RWPE2 (cell line): Measurements from ENCODE around the gene PLCD1.
A peak's percentile ranks its signal among the peaks of the same experiment; 100 is the strongest.
"Not testable (repeated sequence)": the region's sequence is repeated elsewhere in the genome, so short reads cannot be mapped to it uniquely, and the experiment has no call there.

Source experiments
- ATAC-seq: fragments of 200-7000 bp; cut with Tn5 transposase; 3 replicates; pipeline ENCODE4 v1.9.1; 2021; ENCODE audit warnings: low read depth
- DNase-seq: peaks from one replicate; pipeline ENCODE4 v3.0.0-alpha.2; 2020; ENCODE audit warnings: low spot score
- H3K27ac ChIP-seq: fragments of 450-650 bp; 2 replicates; pipeline ENCODE4 v1.5.1; 2017; ENCODE audit warnings: mild to moderate bottlenecking; ENCODE audit not compliant: poor library complexity, severe bottlenecking
- H3K27me3 ChIP-seq: fragments of 250-450 bp; sonication (Bioruptor Pico); 2 replicates; pipeline ENCODE4 v1.5.1; 2021; ENCODE audit warnings: mild to moderate bottlenecking, moderate library complexity; ENCODE audit not compliant: insufficient read depth, poor library complexity, severe bottlenecking
- H3K36me3 ChIP-seq: fragments of 250-450 bp; sonication (Bioruptor Pico); 2 replicates; pipeline ENCODE4 v1.5.1; 2020; ENCODE audit warnings: low read depth, mild to moderate bottlenecking, moderate library complexity
- H3K4me1 ChIP-seq: fragments of 250-450 bp; sonication (Bioruptor Pico); 2 replicates; pipeline ENCODE4 v1.5.1; 2021; ENCODE audit warnings: mild to moderate bottlenecking, moderate library complexity; ENCODE audit not compliant: insufficient read depth, poor library complexity, severe bottlenecking
- H3K4me3 ChIP-seq: fragments of 250-450 bp; sonication (Bioruptor Pico); 2 replicates; pipeline ENCODE4 v1.5.1; 2021; ENCODE audit warnings: mild to moderate bottlenecking, moderate library complexity; ENCODE audit not compliant: severe bottlenecking
- H3K9me3 ChIP-seq: fragments of 250-450 bp; sonication (Bioruptor Pico); 2 replicates; pipeline ENCODE4 v1.5.1; 2021; ENCODE audit warnings: mild to moderate bottlenecking, moderate library complexity; ENCODE audit not compliant: severe bottlenecking
- CTCF ChIP-seq: fragments of 450-650 bp; IDR thresholded peaks from one replicate; pipeline ENCODE4 v1.5.1; 2017; ENCODE audit warnings: mild to moderate bottlenecking, moderate library complexity; ENCODE audit not compliant: poor library complexity, severe bottlenecking

The PLCD1 gene

GRCh38 chr3:38029400-38030125, at the start of gene PLCD1:
PLCD1 (minus strand) TSS chr3:38029642; CDS start chr3:38029539, 103 bp downstream.
- Histone ChIP-seq H3K4me1 (peaks cover 27% of the 10 kb centered on the region), H3K4me3 (peak within 1 kb of the TSS; percentile 52), H3K9me3 (no peaks in the 10 kb centered on the region), H3K27me3 (no peaks in the 10 kb centered on the region), H3K36me3 (no peaks in the 10 kb centered on the region), H3K27ac (peak within 1 kb of the TSS; percentile 81)
- no peak for TF ChIP-seq CTCF
- no peak for DNase-seq
- peak; percentile 7; the same call in 2 of the 3 replicates for ATAC-seq

GRCh38 chr3:38077073-38077472, 47.6 kb upstream of the PLCD1 start:
- H3K4me1 ChIP-seq, H3K36me3 ChIP-seq, DNase-seq, ATAC-seq, H3K4me3 ChIP-seq, H3K27me3 ChIP-seq, H3K9me3 ChIP-seq, H3K27ac ChIP-seq: not testable (repeated sequence)

GRCh38 chr3:38070013-38070412, 40.6 kb upstream of the PLCD1 start:
- Histone ChIP-seq H3K9me3 (no peaks in the 10 kb centered on the region), H3K27me3 (no peaks in the 10 kb centered on the region), H3K27ac (no peak overlapping the region), H3K36me3 (no peaks in the 10 kb centered on the region), H3K4me3 (no peak overlapping the region), H3K4me1 (no peaks in the 10 kb centered on the region)
- TF ChIP-seq CTCF = no peak
- no peak for ATAC-seq
- DNase-seq = no peak

- DNase-seq = no peak
- no peaks in the 10 kb centered on the region for H3K4me1 ChIP-seq
- no peak overlapping the region for H3K4me3 ChIP-seq
- 0 out of 3 replicates have a peak, but pooled peaks have one; percentile 40 for ATAC-seq
- no peaks in the 10 kb centered on the region for H3K36me3 ChIP-seq
- H3K27ac ChIP-seq = no peak overlapping the region
- no peaks in the 10 kb centered on the region for H3K9me3 ChIP-seq
- TF ChIP-seq CTCF = no peak
- no peaks in the 10 kb centered on the region for H3K27me3 ChIP-seq
These were observed 38.2 kb upstream of the PLCD1 start for GRCh38 chr3:38067508-38068233.

- not testable (repeated sequence) for H3K4me1 ChIP-seq, DNase-seq, H3K9me3 ChIP-seq, H3K36me3 ChIP-seq, H3K27ac ChIP-seq, ATAC-seq, H3K27me3 ChIP-seq, H3K4me3 ChIP-seq
These were observed 35.0 kb upstream of the PLCD1 start for GRCh38 chr3:38064453-38064852.
